ENCODE data around the gene RPS6KA2.

DNA sequence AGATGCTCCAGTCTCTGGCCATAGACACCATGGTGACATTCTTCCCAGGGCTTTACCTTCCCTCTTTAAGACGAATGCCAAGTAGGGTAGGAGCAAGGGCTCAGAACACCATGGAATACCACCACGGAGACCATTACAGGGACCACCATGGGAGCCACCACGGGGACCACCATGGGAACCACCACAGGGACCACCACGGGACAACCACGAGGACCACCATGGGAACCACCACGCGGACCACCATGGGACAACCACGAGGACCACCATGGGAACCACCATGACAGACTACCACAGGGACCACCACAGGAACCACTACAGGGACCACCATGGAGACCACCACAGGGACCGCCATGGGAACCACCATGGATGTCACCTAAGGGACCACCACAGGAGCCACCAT is 177.4 kb downstream of the RPS6KA2 start:
- TF ChIP-seq, protein P1, sequence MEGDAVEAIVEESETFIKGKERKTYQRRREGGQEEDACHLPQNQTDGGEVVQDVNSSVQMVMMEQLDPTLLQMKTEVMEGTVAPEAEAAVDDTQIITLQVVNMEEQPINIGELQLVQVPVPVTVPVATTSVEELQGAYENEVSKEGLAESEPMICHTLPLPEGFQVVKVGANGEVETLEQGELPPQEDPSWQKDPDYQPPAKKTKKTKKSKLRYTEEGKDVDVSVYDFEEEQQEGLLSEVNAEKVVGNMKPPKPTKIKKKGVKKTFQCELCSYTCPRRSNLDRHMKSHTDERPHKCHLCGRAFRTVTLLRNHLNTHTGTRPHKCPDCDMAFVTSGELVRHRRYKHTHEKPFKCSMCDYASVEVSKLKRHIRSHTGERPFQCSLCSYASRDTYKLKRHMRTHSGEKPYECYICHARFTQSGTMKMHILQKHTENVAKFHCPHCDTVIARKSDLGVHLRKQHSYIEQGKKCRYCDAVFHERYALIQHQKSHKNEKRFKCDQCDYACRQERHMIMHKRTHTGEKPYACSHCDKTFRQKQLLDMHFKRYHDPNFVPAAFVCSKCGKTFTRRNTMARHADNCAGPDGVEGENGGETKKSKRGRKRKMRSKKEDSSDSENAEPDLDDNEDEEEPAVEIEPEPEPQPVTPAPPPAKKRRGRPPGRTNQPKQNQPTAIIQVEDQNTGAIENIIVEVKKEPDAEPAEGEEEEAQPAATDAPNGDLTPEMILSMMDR (conservative IDR thresholded peaks at IDR 0.05) = no peak
- no peak for TF ChIP-seq ZFX (IDR thresholded peaks at IDR 0.05)

Measured in C4-2B (cell line).